ENCODE measurements around the gene AP1G2. TPM values are rescaled to one million over a fixed set of nuclear protein-coding genes. Genes with fewer than 3 reads are reported as not detected.

AP1G2 gene
- total and polyA plus RNA-seq, 2 of the 13 experiments (the other 11 are each of a cell fraction or from before 2014, with no cell fraction given) = 96.9 to 611 TPM

- TF ChIP-seq HIC2 (CRISPR knock-in tag; IDR thresholded peaks at IDR 0.05; ENCODE audit: low read depth) (peak; percentile 84), ZNF484 (CRISPR knock-in tag; IDR thresholded peaks at IDR 0.05; ENCODE audit: borderline replicate concordance, low read depth) (no peak), KLF9 (CRISPR knock-in tag; IDR thresholded peaks at IDR 0.05; ENCODE audit: low read depth) (peak; percentile 84; the same call in 1 of the 2 replicates), SOX13 (IDR thresholded peaks at IDR 0.05) (no peak), SOX13 (CRISPR knock-in tag; conservative IDR thresholded peaks at IDR 0.05 in 1 of 2, IDR thresholded peaks at IDR 0.05 in 1 of 2) (peak in 1 of 2 experiments; percentile 64; a peak in 3 of 4 replicates), THAP9 (CRISPR knock-in tag; IDR thresholded peaks at IDR 0.05; ENCODE audit: borderline replicate concordance) (peak; percentile 99), FOXP4 (CRISPR knock-in tag; IDR thresholded peaks at IDR 0.05) (peak; percentile 63; the same call in 1 of the 2 replicates), ZNF550 (CRISPR knock-in tag; IDR thresholded peaks at IDR 0.05; ENCODE audit: borderline replicate concordance) (peak; percentile 100), RERE (CRISPR knock-in tag; IDR thresholded peaks at IDR 0.05; ENCODE audit: low read depth) (peak; percentile 42; the same call in 1 of the 2 replicates), TAF15 (IDR thresholded peaks at IDR 0.05; ENCODE audit: low read depth, low read length, poor library complexity, severe bottlenecking) (peak; percentile 99), ZEB1 (IDR thresholded peaks at IDR 0.05; ENCODE audit: insufficient replicate concordance, low read depth) (no peak), TFAP4 (IDR thresholded peaks at IDR 0.05; ENCODE audit: borderline replicate concordance, low read depth) (peak; percentile 64), RFX1 (IDR thresholded peaks at IDR 0.05) (peak; percentile 100), DMAP1 (CRISPR knock-in tag; IDR thresholded peaks at IDR 0.05) (peak; percentile 99), SMC3 (IDR thresholded peaks at IDR 0.05; ENCODE audit: low read length) (no peak; the same call in 1 of the 2 replicates)
Observed at GRCh38 chr14:23555882-23556699, 11.5 kb downstream of the AP1G2 start, which contains the start of gene THTPA (continued).
